WTC11 (cell line): Measurements from ENCODE around the gene GPC6. TPM values are rescaled to one million over a fixed set of nuclear protein-coding genes. Genes with fewer than 3 reads are reported as not detected.

Source experiments
- ATAC-seq: fragments of 200-7000 bp; cut with Tn5 transposase; 2 replicates; pipeline ENCODE4 v1.10.0; 2021; ENCODE audit warnings: mild to moderate bottlenecking, moderate library complexity
- CTCF ChIA-PET: fragments of 300-600 bp; sonication (Branson Sonifier 250); formaldehyde crosslinking; loops from one replicate; lab custom pipeline; 2021; ENCODE audit warnings: antibody characterized with exemption; lab: Charles Lee
- POLR2A ChIA-PET: fragments of 350-600 bp; sonication (Branson Sonifier 250); formaldehyde crosslinking; loops from one replicate; lab custom pipeline; 2021; ENCODE audit warnings: antibody characterized with exemption; lab: Charles Lee
- DNase-seq: peaks from one replicate; pipeline ENCODE4 v3.0.0; 2021; ENCODE audit warnings: low spot score
- H3K27ac Mint-ChIP-seq: 2 replicates; pipeline ENCODE4 v1.8.0; 2021; ENCODE audit warnings: mixed read lengths
- H3K27me3 Mint-ChIP-seq: 2 replicates; pipeline ENCODE4 v1.8.0; 2021; ENCODE audit warnings: low read depth, mild to moderate bottlenecking, moderate library complexity, mixed read lengths
- H3K36me3 Mint-ChIP-seq: 2 replicates; pipeline ENCODE4 v1.8.0; 2021; ENCODE audit warnings: mixed read lengths
- H3K4me1 Mint-ChIP-seq: 2 replicates; pipeline ENCODE4 v1.8.0; 2022; ENCODE audit warnings: mixed read lengths
- H3K4me3 Mint-ChIP-seq: 2 replicates; pipeline ENCODE4 v1.8.0; 2021; ENCODE audit warnings: mild to moderate bottlenecking, moderate library complexity, mixed read lengths
- H3K9me3 Mint-ChIP-seq: 2 replicates; pipeline ENCODE4 v1.8.0; 2021; ENCODE audit warnings: mixed read lengths
- ESRRA ChIP-seq: sonication (generic); formaldehyde crosslinking; IDR thresholded peaks from 2 replicates; pipeline ENCODE4 v1.8.1; 2022; ENCODE audit warnings: mild to moderate bottlenecking, missing genetic modification reagents, borderline replicate concordance
- FOXP1 ChIP-seq: sonication (generic); formaldehyde crosslinking; IDR thresholded peaks from 2 replicates; pipeline ENCODE4 v1.8.0; 2022; ENCODE audit warnings: missing genetic modification reagents, mild to moderate bottlenecking, moderate library complexity, borderline replicate concordance
- GRHL2 ChIP-seq: fragments of 250-450 bp; sonication (Bioruptor Pico); IDR thresholded peaks from 2 replicates; pipeline ENCODE4 v1.8.0; 2022; ENCODE audit warnings: mild to moderate bottlenecking, moderate library complexity; ENCODE audit not compliant: insufficient replicate concordance, severe bottlenecking
- IRF2 ChIP-seq: sonication (generic); formaldehyde crosslinking; IDR thresholded peaks from 2 replicates; pipeline ENCODE4 v1.8.0; 2022; ENCODE audit warnings: low read depth, missing genetic modification reagents, borderline replicate concordance
- NR1H2 ChIP-seq: sonication (generic); formaldehyde crosslinking; IDR thresholded peaks from 2 replicates; pipeline ENCODE4 v1.9.0; 2021; ENCODE audit warnings: mild to moderate bottlenecking, moderate library complexity, missing genetic modification reagents
- RORB ChIP-seq: fragments of 250-450 bp; sonication (Bioruptor Pico); IDR thresholded peaks from 2 replicates; pipeline ENCODE4 v1.9.0; 2021; ENCODE audit warnings: mild to moderate bottlenecking
- SOX15 ChIP-seq: fragments of 250-450 bp; sonication (Bioruptor Pico); IDR thresholded peaks from 2 replicates; pipeline ENCODE4 v1.9.0; 2021; ENCODE audit warnings: mild to moderate bottlenecking
- ZNF121 ChIP-seq: sonication (generic); formaldehyde crosslinking; IDR thresholded peaks from 2 replicates; pipeline ENCODE4 v1.8.0; 2023; ENCODE audit warnings: missing genetic modification reagents
- ZNF396 ChIP-seq: fragments of 250-450 bp; sonication (Bioruptor Pico); IDR thresholded peaks from 2 replicates; pipeline ENCODE4 v1.8.0; 2021; ENCODE audit warnings: mild to moderate bottlenecking, moderate library complexity, borderline replicate concordance
- total RNA-seq: library from RNA; stranded (reverse); gene quantifications from 3 replicates; pipeline ENCODE4 v1.2.3, GENCODE V29; 2021
- TF ChIP-seq, protein P1 (sequence below): sonication (generic); formaldehyde crosslinking; IDR thresholded peaks from 2 replicates; pipeline ENCODE4 v1.8.0; 2022; ENCODE audit warnings: missing genetic modification reagents
- TF ChIP-seq, protein P2 (sequence below): sonication (generic); formaldehyde crosslinking; conservative IDR thresholded peaks from 2 replicates; pipeline ENCODE4 v1.8.1; 2023; ENCODE audit warnings: mild to moderate bottlenecking, low read depth, missing genetic modification reagents, moderate library complexity
- TF ChIP-seq, protein P3 (sequence below): sonication (generic); formaldehyde crosslinking; IDR thresholded peaks from 2 replicates; pipeline ENCODE4 v1.8.1; 2022; ENCODE audit warnings: missing genetic modification reagents, borderline replicate concordance
- TF ChIP-seq, protein P4 (sequence below): fragments of 250-450 bp; sonication (Bioruptor Pico); IDR thresholded peaks from 2 replicates; pipeline ENCODE4 v1.8.0; 2021; ENCODE audit warnings: mild to moderate bottlenecking
- TF ChIP-seq, protein P5 (sequence below): fragments of 250-450 bp; sonication (Bioruptor Pico); IDR thresholded peaks from 2 replicates; pipeline ENCODE4 v1.9.0; 2021; ENCODE audit warnings: mild to moderate bottlenecking

Gene GPC6
- total RNA-seq, 1 experiment from 2014 or later, result 19.5 TPM

- no peak for TF ChIP-seq ZNF396 (CRISPR knock-in tag)
- TF ChIP-seq IRF2 (CRISPR knock-in tag), result no peak
- TF ChIP-seq, protein P1, sequence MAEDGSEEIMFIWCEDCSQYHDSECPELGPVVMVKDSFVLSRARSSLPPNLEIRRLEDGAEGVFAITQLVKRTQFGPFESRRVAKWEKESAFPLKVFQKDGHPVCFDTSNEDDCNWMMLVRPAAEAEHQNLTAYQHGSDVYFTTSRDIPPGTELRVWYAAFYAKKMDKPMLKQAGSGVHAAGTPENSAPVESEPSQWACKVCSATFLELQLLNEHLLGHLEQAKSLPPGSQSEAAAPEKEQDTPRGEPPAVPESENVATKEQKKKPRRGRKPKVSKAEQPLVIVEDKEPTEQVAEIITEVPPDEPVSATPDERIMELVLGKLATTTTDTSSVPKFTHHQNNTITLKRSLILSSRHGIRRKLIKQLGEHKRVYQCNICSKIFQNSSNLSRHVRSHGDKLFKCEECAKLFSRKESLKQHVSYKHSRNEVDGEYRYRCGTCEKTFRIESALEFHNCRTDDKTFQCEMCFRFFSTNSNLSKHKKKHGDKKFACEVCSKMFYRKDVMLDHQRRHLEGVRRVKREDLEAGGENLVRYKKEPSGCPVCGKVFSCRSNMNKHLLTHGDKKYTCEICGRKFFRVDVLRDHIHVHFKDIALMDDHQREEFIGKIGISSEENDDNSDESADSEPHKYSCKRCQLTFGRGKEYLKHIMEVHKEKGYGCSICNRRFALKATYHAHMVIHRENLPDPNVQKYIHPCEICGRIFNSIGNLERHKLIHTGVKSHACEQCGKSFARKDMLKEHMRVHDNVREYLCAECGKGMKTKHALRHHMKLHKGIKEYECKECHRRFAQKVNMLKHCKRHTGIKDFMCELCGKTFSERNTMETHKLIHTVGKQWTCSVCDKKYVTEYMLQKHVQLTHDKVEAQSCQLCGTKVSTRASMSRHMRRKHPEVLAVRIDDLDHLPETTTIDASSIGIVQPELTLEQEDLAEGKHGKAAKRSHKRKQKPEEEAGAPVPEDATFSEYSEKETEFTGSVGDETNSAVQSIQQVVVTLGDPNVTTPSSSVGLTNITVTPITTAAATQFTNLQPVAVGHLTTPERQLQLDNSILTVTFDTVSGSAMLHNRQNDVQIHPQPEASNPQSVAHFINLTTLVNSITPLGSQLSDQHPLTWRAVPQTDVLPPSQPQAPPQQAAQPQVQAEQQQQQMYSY (CRISPR knock-in tag), result no peak
- TF ChIP-seq, protein P2, sequence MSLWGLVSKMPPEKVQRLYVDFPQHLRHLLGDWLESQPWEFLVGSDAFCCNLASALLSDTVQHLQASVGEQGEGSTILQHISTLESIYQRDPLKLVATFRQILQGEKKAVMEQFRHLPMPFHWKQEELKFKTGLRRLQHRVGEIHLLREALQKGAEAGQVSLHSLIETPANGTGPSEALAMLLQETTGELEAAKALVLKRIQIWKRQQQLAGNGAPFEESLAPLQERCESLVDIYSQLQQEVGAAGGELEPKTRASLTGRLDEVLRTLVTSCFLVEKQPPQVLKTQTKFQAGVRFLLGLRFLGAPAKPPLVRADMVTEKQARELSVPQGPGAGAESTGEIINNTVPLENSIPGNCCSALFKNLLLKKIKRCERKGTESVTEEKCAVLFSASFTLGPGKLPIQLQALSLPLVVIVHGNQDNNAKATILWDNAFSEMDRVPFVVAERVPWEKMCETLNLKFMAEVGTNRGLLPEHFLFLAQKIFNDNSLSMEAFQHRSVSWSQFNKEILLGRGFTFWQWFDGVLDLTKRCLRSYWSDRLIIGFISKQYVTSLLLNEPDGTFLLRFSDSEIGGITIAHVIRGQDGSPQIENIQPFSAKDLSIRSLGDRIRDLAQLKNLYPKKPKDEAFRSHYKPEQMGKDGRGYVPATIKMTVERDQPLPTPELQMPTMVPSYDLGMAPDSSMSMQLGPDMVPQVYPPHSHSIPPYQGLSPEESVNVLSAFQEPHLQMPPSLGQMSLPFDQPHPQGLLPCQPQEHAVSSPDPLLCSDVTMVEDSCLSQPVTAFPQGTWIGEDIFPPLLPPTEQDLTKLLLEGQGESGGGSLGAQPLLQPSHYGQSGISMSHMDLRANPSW (CRISPR knock-in tag), result no peak
- TF ChIP-seq, protein P3, sequence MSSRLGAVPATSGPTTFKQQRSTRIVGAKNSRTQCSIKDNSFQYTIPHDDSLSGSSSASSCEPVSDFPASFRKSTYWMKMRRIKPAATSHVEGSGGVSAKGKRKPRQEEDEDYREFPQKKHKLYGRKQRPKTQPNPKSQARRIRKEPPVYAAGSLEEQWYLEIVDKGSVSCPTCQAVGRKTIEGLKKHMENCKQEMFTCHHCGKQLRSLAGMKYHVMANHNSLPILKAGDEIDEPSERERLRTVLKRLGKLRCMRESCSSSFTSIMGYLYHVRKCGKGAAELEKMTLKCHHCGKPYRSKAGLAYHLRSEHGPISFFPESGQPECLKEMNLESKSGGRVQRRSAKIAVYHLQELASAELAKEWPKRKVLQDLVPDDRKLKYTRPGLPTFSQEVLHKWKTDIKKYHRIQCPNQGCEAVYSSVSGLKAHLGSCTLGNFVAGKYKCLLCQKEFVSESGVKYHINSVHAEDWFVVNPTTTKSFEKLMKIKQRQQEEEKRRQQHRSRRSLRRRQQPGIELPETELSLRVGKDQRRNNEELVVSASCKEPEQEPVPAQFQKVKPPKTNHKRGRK (CRISPR knock-in tag), result no peak
Measured at GRCh38 chr13:94087100-94087499, 860.5 kb downstream of the GPC6 start (continued).

- no peaks in the 10 kb centered on the region for H3K4me1 Mint-ChIP-seq
- peaks cover 16% of the 10 kb centered on the region for H3K9me3 Mint-ChIP-seq
- ATAC-seq (no peak), DNase-seq (no peak)
- no peak overlapping the region for H3K4me3 Mint-ChIP-seq
- POLR2A ChIA-PET, result no interaction called here
- no peaks in the 10 kb centered on the region for H3K27me3 Mint-ChIP-seq
- CTCF ChIA-PET, result no interaction called here
- TF ChIP-seq FOXP1 (CRISPR knock-in tag) (no peak), NR1H2 (no peak), ESRRA (CRISPR knock-in tag) (no peak), GRHL2 (no peak), SOX15 (CRISPR knock-in tag) (no peak), ZNF121 (CRISPR knock-in tag) (no peak), RORB (CRISPR knock-in tag) (no peak)
- TF ChIP-seq, protein P4, sequence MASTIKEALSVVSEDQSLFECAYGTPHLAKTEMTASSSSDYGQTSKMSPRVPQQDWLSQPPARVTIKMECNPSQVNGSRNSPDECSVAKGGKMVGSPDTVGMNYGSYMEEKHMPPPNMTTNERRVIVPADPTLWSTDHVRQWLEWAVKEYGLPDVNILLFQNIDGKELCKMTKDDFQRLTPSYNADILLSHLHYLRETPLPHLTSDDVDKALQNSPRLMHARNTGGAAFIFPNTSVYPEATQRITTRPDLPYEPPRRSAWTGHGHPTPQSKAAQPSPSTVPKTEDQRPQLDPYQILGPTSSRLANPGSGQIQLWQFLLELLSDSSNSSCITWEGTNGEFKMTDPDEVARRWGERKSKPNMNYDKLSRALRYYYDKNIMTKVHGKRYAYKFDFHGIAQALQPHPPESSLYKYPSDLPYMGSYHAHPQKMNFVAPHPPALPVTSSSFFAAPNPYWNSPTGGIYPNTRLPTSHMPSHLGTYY (CRISPR knock-in tag), result no peak
- TF ChIP-seq, protein P5, sequence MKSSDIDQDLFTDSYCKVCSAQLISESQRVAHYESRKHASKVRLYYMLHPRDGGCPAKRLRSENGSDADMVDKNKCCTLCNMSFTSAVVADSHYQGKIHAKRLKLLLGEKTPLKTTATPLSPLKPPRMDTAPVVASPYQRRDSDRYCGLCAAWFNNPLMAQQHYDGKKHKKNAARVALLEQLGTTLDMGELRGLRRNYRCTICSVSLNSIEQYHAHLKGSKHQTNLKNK (CRISPR knock-in tag), result no peak
- H3K27ac Mint-ChIP-seq, result no peak overlapping the region
- H3K36me3 Mint-ChIP-seq, result peaks cover 4% of the 10 kb centered on the region
Measured at GRCh38 chr13:94088742-94089141, 862.1 kb downstream of the GPC6 start.
